Measurements from ENCODE around the gene UVSSA. TPM values are rescaled to one million over a fixed set of nuclear protein-coding genes. Genes with fewer than 3 reads are reported as not detected.
"Not testable (repeated sequence)": the region's sequence is repeated elsewhere in the genome, so short reads cannot be mapped to it uniquely, and the experiment has no call there.

UVSSA gene
- total RNA-seq, 2 experiments from 2014 or later: 16.7 to 17.0 TPM

DNA sequence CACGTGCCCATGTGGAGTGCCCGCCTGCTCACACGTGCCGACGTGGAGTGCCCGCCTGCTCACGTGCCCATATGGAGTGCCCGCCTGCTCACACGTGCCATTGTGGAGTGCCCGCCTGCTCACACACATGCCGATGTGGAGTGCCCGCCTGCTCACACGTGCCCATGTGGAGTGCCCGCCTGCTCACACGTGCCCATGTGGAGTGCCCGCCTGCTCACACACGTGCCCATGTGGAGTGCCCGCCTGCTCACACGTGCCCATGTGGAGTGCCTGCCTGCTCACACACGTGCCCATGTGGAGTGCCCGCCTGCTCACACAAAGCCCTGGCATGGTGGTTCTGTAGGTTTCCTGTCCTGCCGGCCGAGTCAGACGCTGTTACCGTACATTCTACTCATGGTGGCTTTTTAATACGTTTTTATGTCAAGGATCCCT is 48.4 kb downstream of the UVSSA start:
- ATAC-seq; DNase-seq; H3K9me3 Mint-ChIP-seq (ENCODE audit: insufficient read depth); H3K27ac Mint-ChIP-seq; H3K4me1 Mint-ChIP-seq (ENCODE audit: low read depth); H3K4me3 Mint-ChIP-seq; CTCF ChIA-PET; H3K27me3 Mint-ChIP-seq (ENCODE audit: low read depth); POLR2A ChIA-PET: not testable (repeated sequence)
- H3K36me3 Mint-ChIP-seq (ENCODE audit: low read depth): peaks cover 19% of the 10 kb centered on the region

DNA sequence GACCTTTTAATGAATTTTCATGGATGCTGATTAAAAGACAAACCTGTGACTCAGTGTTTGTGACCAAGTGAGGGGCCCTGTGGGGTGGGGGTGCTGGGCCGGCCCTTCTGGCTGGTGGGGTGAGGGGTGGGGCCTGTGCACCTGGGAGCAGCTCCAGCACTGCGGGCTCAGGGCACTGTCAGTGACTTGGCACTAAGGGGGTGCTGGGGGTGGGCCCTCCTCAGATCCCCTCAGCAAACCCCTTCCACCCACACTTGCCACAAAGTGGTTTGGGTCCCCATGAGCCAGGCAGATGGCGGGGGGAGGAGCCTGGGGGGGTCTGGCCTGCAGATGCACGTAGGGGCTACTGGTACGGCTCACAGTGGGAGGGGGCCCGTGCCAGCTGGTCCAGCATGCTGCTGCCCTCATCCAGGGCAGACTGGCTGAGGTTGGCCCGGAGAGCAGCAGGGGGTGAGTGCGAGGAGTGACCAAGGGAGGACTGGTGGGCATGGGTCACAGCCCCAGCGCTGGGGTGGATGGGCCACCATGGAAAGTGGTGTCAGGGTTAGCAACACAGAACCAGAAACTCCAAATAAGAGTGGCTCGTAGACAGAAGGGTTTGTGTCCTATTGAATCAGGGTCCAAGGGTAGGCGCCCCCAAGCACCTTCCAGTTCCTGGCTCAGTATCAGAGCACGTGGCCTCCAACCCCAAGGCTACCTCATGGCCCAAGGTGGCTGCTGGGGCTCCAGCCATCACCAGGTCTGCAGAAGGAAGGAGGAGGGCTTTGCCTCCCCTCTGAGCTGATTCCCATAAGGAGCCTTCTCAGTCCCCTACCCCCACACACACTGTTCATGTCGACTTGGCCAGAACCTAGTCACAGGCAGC is 49.2 kb downstream of the UVSSA start:
- H3K27ac Mint-ChIP-seq: no peak overlapping the region
- POLR2A ChIA-PET: no interaction called here
- H3K4me1 Mint-ChIP-seq (ENCODE audit: low read depth): no peaks in the 10 kb centered on the region
- CTCF ChIA-PET: no interaction called here
- H3K27me3 Mint-ChIP-seq (ENCODE audit: low read depth): peaks cover 3% of the 10 kb centered on the region
- no peak overlapping the region for H3K4me3 Mint-ChIP-seq
- H3K9me3 Mint-ChIP-seq (ENCODE audit: insufficient read depth): peaks cover 3% of the 10 kb centered on the region
- DNase-seq (no peak), ATAC-seq (no peak)
- H3K36me3 Mint-ChIP-seq (ENCODE audit: low read depth): peaks cover 19% of the 10 kb centered on the region

DNA sequence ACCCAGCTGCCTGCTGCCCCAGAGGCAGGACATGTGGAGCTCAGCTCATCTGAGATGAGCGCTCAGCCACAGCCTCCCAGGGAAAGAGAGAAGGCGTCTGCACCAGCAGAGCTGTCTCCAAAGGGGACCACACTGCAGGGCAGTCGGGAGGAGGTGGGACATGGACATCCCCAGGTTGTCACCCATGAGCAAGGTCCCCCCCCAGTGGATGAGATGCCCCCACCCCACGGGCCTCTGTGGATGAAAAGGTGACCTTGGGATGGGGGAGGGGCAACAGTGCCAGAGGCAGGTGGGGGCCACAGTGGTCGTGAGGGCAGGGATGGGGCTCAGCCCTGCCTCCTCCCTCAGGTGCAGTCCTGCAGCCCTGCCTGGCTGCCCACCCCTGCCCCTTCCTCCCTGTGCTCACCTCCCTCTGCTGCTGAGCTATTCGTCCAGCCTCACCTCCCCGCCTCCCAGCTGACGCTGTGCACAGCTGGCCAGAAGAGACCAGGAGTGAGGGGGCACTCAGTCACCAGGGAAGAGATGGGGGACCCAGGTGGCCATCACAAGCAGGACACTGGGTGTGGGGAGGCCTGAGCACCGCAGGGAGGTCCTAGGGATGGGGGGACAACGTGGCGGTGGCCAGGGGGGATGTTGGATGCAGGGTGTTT is 49.9 kb downstream of the UVSSA start:
- DNase-seq: no peak
- no peaks in the 10 kb centered on the region for H3K4me1 Mint-ChIP-seq (ENCODE audit: low read depth)
- peaks cover 19% of the 10 kb centered on the region for H3K36me3 Mint-ChIP-seq (ENCODE audit: low read depth)
- no peak overlapping the region for H3K27ac Mint-ChIP-seq
- H3K4me3 Mint-ChIP-seq: no peak overlapping the region
- no peak for ATAC-seq
- H3K9me3 Mint-ChIP-seq (ENCODE audit: insufficient read depth): peaks cover 3% of the 10 kb centered on the region
- CTCF ChIA-PET: no interaction called here
- POLR2A ChIA-PET: no interaction called here
- H3K27me3 Mint-ChIP-seq (ENCODE audit: low read depth): peaks cover 7% of the 10 kb centered on the region

DNA sequence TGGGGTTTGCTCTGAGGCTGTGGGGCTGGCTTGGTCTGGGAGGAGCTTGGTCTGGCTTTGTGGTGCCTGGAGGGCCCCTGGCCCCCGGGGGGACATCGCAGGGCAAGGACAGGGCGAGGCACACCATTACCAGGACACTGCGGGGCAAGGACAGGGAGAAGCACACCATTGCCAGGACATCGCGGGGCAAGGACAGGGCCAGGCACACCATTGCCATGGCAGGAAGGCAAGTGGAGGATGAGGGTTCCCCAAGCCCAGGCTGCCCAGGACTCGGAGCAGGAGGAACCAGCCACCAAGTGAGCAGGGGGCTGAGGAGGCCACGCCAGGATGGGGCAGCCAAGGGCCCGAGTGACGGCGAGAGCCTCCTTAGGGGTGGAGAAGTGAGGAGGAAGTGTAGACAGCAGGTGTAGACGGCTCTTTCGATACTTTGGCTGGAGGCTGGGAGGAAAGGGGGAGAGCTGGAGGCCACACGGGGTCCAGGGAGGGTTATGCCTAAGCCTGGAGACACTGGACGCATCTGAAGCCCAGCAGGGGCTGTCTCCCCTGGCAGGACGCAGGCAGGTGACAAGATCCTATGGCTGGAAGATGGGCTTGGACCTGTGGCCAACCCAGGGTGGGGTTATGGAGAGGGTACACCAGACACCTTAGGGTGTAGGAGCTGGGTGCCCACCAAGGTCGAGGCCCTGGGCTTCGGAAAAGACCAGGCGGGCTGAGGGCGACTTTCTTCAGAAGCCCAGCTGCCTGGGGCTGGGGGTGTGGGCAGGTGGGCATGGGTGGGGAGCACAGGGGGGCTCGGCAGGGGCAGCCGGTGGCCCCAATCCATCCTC is 51.9 kb downstream of the UVSSA start:
- no peak for DNase-seq
- Mint-ChIP-seq H3K27ac (no peak overlapping the region), H3K4me1 (ENCODE audit: low read depth) (no peaks in the 10 kb centered on the region), H3K36me3 (ENCODE audit: low read depth) (peaks cover 17% of the 10 kb centered on the region), H3K9me3 (ENCODE audit: insufficient read depth) (peaks cover 3% of the 10 kb centered on the region), H3K27me3 (ENCODE audit: low read depth) (peaks cover 19% of the 10 kb centered on the region), H3K4me3 (no peak overlapping the region)
- CTCF ChIA-PET: no interaction called here
- ATAC-seq: no peak
- POLR2A ChIA-PET: no interaction called here

DNA sequence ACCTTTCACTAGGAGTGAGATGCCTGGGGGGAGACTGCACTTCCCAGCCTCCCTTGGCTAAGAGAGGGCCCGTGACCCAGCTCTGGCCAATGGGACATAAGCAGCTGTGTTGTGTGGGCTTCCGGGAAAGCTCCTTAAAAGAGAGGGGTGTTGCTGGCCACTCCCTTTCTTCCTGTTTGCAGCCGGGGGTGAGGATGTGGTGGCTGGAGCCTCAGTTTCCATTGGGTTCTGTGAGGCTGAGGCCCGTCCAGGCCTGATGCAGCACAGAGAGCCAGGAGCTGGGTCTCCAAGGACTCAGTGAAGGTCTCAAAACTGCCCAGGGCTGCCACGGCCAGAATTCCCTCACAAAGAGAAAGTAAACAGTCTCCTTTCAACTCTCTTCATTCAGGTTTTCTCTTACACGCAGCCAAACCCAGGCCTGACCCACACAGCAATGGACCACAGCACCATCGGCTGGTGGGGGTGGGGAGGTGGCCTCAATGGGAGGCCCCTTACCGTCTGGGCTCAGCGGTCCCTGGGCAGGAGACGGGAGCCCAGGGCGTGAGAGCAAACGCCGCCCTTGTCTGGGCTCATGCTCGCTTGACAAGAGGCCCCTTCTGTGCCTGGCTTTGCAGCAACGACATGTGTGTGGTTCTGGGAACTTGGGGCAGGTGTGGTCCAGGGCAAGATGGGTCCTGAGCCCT is 52.6 kb downstream of the UVSSA start:
- Mint-ChIP-seq H3K27ac (no peak overlapping the region), H3K4me1 (ENCODE audit: low read depth) (no peaks in the 10 kb centered on the region), H3K27me3 (ENCODE audit: low read depth) (peaks cover 23% of the 10 kb centered on the region), H3K9me3 (ENCODE audit: insufficient read depth) (peaks cover 3% of the 10 kb centered on the region), H3K36me3 (ENCODE audit: low read depth) (peaks cover 11% of the 10 kb centered on the region), H3K4me3 (no peak overlapping the region)
- ATAC-seq (no peak), DNase-seq (no peak)
- ChIA-PET POLR2A (no interaction called here), CTCF (no interaction called here)

DNA sequence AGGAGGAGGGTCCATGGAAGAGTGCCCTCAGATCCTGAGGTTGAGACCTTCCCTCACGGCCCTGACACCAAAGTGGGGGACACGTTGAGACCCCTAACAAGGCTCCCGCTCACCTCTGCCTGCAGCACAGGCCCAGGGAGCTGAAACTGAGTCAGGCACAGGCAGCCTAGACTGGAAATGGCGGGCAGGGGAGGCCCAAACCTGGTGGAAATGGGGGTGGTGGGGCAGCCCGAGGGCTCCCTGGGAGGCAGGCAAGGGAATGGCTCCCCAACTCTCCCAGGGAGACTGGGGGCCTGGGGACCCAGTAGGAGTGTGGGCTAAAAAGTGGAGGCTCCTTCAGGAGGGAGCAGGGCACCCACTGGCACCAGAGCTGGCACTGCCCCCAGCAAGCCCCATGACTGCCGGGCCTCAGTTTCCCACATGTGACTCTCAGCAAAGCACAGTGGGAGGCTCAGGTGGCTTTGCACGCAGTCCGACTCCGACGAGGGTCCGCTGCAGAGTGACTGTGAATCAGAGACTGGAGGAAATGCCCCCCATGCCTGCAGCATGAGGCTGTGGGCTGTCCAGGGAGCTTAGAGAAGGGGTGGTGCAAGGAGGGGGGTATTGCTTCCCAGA is 53.3 kb downstream of the UVSSA start:
- H3K27me3 Mint-ChIP-seq (ENCODE audit: low read depth): peaks cover 27% of the 10 kb centered on the region
- peaks cover 3% of the 10 kb centered on the region for H3K9me3 Mint-ChIP-seq (ENCODE audit: insufficient read depth)
- no peak for DNase-seq
- ATAC-seq: no peak
- H3K4me3 Mint-ChIP-seq: no peak overlapping the region
- H3K36me3 Mint-ChIP-seq (ENCODE audit: low read depth): peaks cover 14% of the 10 kb centered on the region
- H3K27ac Mint-ChIP-seq: no peak overlapping the region
- ChIA-PET CTCF (no interaction called here), POLR2A (no interaction called here)
- H3K4me1 Mint-ChIP-seq (ENCODE audit: low read depth): peaks cover under 1% of the 10 kb centered on the region

DNA sequence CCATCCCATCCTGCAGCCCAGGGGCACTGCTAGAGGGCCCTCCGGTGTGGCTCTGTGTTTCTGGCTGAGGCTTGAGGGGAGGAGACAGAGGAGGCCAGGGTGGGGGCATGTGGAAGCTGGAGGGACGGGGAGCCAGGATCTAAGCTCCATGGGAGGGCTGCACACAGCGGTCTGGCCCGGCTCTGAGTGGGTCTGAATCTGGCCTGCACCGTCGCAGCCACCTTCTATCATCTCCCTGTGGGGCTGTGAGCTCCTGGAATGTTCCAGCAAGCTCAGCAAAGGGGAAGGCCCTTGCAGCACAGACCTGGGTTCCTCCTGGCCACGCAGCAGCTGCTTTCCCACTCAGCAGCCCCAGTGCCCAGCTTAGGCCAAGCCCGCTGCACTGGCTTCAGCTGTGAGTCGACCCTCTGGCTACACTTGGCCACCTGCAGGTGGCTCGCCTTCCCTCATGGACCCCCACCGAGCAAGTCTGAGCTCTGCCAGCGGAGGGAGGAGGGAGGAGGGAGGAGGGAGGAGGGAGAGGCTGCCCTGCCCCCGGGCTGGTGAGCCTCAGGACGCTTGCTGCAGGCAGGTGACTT is 53.9 kb downstream of the UVSSA start:
- Mint-ChIP-seq H3K4me3 (no peak overlapping the region), H3K27me3 (ENCODE audit: low read depth) (peaks cover 29% of the 10 kb centered on the region), H3K4me1 (ENCODE audit: low read depth) (peaks cover 2% of the 10 kb centered on the region), H3K27ac (no peak overlapping the region), H3K9me3 (ENCODE audit: insufficient read depth) (no peaks in the 10 kb centered on the region), H3K36me3 (ENCODE audit: low read depth) (peaks cover 10% of the 10 kb centered on the region)
- ChIA-PET POLR2A (no interaction called here), CTCF (interaction anchor here (0.7 kb wide), 1 partner anchor 12 kb away, joined by 3 read pairs; no protein-coding TSS in a partner anchor)
- no peak for ATAC-seq
- DNase-seq: no peak

DNA sequence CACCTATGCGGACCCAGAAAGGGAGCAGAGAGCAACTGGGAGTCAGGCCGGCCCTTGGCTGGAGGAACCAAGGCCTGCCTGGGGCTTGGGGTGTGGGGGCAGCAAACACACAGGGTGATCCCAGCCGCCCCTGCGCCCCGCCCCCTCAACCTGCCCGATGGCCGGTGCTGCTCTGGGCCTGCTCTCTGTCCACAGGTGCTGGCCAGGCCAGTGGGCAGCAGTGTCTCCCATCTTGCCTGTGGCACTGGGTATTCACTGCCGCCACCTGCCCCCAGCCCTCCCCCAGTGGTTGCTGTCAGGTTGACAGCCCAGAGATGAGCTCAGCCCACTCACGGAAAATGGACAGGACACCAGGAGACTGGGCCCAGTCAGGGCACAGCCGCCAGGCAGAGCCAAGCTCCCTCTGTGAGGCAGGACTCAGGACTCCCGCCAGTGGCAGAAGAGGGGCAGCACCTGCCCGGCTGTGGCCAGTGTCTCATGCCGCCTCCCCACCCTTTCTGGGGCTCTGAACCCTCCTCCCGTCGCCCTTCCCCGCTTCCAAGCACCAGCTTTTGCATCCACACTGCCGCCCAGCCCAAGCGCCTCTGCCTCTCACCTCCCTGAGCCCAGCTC is 54.5 kb downstream of the UVSSA start:
- Mint-ChIP-seq H3K4me1 (ENCODE audit: low read depth) (peaks cover 2% of the 10 kb centered on the region), H3K9me3 (ENCODE audit: insufficient read depth) (no peaks in the 10 kb centered on the region), H3K4me3 (no peak overlapping the region), H3K27ac (no peak overlapping the region), H3K36me3 (ENCODE audit: low read depth) (peaks cover 9% of the 10 kb centered on the region), H3K27me3 (ENCODE audit: low read depth) (peaks cover 29% of the 10 kb centered on the region)
- no peak for DNase-seq
- ATAC-seq: no peak
- POLR2A ChIA-PET: no interaction called here
- CTCF ChIA-PET: interaction anchor here (0.7 kb wide), 1 partner anchor 12 kb away, joined by 3 read pairs; no protein-coding TSS in a partner anchor

DNA sequence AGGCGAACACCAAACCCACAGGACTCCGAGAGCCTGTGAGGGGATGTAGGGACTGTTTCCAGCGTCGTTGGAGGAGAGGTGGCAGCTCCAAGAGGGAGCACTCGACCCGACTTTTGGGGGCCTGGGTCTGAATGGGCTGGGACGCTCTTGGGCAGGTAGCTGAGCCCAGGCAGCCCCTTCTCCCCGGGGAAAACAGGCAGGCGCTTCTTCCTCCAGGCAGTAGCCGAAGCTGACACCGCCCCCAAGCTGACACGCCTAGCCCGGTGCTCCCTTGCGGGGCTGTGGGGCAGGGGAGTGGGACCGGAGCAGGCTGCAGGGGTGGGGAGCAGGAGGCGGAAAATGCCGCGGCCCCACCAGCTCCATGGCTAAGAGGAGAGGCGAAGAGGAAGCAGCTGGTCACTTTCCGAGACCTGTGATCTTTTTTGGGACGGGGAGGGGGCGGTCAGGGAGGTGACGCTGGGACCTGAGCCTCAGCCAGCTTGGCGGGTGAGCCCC is 55.1 kb downstream of the UVSSA start:
- Mint-ChIP-seq H3K9me3 (ENCODE audit: insufficient read depth) (no peaks in the 10 kb centered on the region), H3K36me3 (ENCODE audit: low read depth) (peaks cover 6% of the 10 kb centered on the region), H3K4me3 (no peak overlapping the region), H3K4me1 (ENCODE audit: low read depth) (peaks cover 2% of the 10 kb centered on the region), H3K27me3 (ENCODE audit: low read depth) (peaks cover 30% of the 10 kb centered on the region), H3K27ac (no peak overlapping the region)
- POLR2A ChIA-PET: no interaction called here
- ATAC-seq: no peak
- no peak for DNase-seq
- CTCF ChIA-PET: no interaction called here

DNA sequence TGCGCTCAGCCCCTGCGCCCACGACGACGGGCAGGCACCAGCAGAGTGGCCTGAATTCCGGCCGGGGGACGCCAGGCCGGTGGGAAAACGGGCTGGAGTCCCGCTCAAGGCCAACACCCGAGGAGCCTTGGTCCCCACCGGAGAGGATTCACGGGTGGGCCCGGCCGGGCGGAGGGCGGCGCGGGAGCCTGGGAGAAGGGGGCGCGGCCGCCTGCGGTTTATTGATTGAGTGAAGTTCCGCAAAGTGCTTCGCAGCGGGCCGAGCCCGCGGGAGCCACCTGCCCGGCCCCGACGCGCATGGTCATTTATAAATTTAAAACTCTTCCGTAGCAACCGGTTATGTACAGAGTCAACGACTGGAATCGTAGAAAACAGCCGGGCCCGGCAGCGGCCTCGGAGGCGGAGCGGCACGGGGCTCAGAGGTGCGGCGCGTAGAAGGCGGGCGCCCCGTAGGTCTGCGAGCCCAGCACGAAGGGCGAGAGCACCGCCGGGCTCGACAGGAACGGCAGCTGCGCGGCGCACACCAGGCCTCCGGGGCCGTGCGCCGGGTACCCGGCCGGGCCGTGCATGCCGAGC is 55.6 kb downstream of the UVSSA start:
- DNase-seq (no peak), ATAC-seq (no peak)
- ChIA-PET POLR2A (no interaction called here), CTCF (no interaction called here)
- Mint-ChIP-seq H3K4me1 (ENCODE audit: low read depth) (peaks cover 3% of the 10 kb centered on the region), H3K27me3 (ENCODE audit: low read depth) (peaks cover 35% of the 10 kb centered on the region), H3K27ac (no peak overlapping the region), H3K36me3 (ENCODE audit: low read depth) (peaks cover 9% of the 10 kb centered on the region), H3K9me3 (ENCODE audit: insufficient read depth) (no peaks in the 10 kb centered on the region), H3K4me3 (no peak overlapping the region)

Data from activated CD8-positive, alpha-beta T cell treated with anti-CD3 and anti-CD28 coated beads, Interleukin-2, amount 10 ng/mL, durations not matched to agents 7 days and 5 days (primary cell).